Neural cell (in vitro differentiated cells): ENCODE measurements around the gene MYOCD. TPM values are rescaled to one million over a fixed set of nuclear protein-coding genes. Genes with fewer than 3 reads are reported as not detected.

Source experiments
- H2AFZ ChIP-seq: fragments of 200-600, 300-800 bp; sonication (generic), shearing (Covaris generic); 2 replicates; pipeline ENCODE4 v1.6.0; 2014; ENCODE audit warnings: low read depth, mild to moderate bottlenecking, antibody characterized with exemption, low read length, moderate library complexity
- H3F3A ChIP-seq: fragments of 200-600 bp; shearing (Covaris generic); 2 replicates; pipeline ENCODE4 v1.6.1; 2016; ENCODE audit warnings: mild to moderate bottlenecking, moderate library complexity, mixed read lengths, antibody characterized with exemption, low read length; ENCODE audit not compliant: insufficient read depth, poor library complexity, severe bottlenecking
- H3K27ac ChIP-seq: fragments of 200-600, 300-800 bp; sonication (generic), shearing (Covaris generic); 2 replicates; pipeline ENCODE4 v1.5.1; 2014; ENCODE audit warnings: mild to moderate bottlenecking, low read length, moderate library complexity
- H3K27me3 ChIP-seq: fragments of 300-800, 200-600 bp; sonication (generic), shearing (Covaris generic); 2 replicates; pipeline ENCODE4 v1.6.0; 2014; ENCODE audit warnings: mild to moderate bottlenecking, low read depth, low read length, moderate library complexity; ENCODE audit not compliant: insufficient read depth
- H3K36me3 ChIP-seq: fragments of 300-800, 200-600 bp; sonication (generic), shearing (Covaris generic); 2 replicates; pipeline ENCODE4 v1.5.1; 2014; ENCODE audit warnings: mild to moderate bottlenecking, antibody characterized with exemption, low read length, moderate library complexity; ENCODE audit not compliant: insufficient read depth
- H3K4me2 ChIP-seq: fragments of 300-800, 200-600 bp; sonication (generic), shearing (Covaris generic); 2 replicates; pipeline ENCODE4 v1.6.0; 2014; ENCODE audit warnings: mild to moderate bottlenecking, low read length
- H3K4me3 ChIP-seq: fragments of 300-800, 200-600 bp; sonication (generic), shearing (Covaris generic); 2 replicates; pipeline ENCODE4 v1.5.1; 2014; ENCODE audit warnings: mild to moderate bottlenecking, low read length, moderate library complexity
- H3K79me2 ChIP-seq: fragments of 200-600 bp; shearing (Covaris generic); replicated peaks from 2 replicates; pipeline ENCODE4 v1.6.0; 2014; ENCODE audit warnings: mild to moderate bottlenecking, low read length, moderate library complexity; ENCODE audit not compliant: insufficient read depth
- H3K9ac ChIP-seq: fragments of 300-800, 200-600 bp; sonication (generic), shearing (Covaris generic); 2 replicates; pipeline ENCODE4 v1.6.1; 2016; ENCODE audit warnings: mild to moderate bottlenecking, low read length, mixed read lengths
- H3K9me2 ChIP-seq: fragments of 200-600 bp; shearing (Covaris generic); 2 replicates; pipeline ENCODE4 v1.6.1; 2016; ENCODE audit warnings: mild to moderate bottlenecking, low read length, mixed read lengths; ENCODE audit not compliant: insufficient read depth
- H3K9me3 ChIP-seq: fragments of 200-600, 300-800 bp; sonication (generic), shearing (Covaris generic); 2 replicates; pipeline ENCODE4 v1.6.1; 2016; ENCODE audit warnings: mild to moderate bottlenecking, mixed run types, low read length, moderate library complexity, mixed read lengths
- H4K20me1 ChIP-seq: fragments of 200-600 bp; shearing (Covaris generic); 2 replicates; pipeline ENCODE4 v1.6.1; 2016; ENCODE audit warnings: mild to moderate bottlenecking, mixed run types; ENCODE audit not compliant: insufficient read depth
- EP300 ChIP-seq: fragments of 450-650 bp; conservative IDR thresholded peaks from 2 replicates; pipeline ENCODE4 v1.6.1; 2014; ENCODE audit warnings: antibody characterized with exemption, mild to moderate bottlenecking, moderate library complexity; ENCODE audit not compliant: poor library complexity, severe bottlenecking
- EZH2 ChIP-seq: fragments of 200-600, 300-800 bp; shearing (Covaris generic), sonication (generic); IDR thresholded peaks from 2 replicates; pipeline ENCODE4 v1.6.1; 2014; ENCODE audit warnings: antibody characterized with exemption, low read length, borderline replicate concordance, mild to moderate bottlenecking; ENCODE audit not compliant: insufficient read depth, poor library complexity, severe bottlenecking
- MXI1 ChIP-seq: fragments of 450-650 bp; conservative IDR thresholded peaks from 2 replicates; pipeline ENCODE4 v1.6.1; 2014; ENCODE audit warnings: antibody characterized with exemption, mild to moderate bottlenecking; ENCODE audit not compliant: poor library complexity, severe bottlenecking
- POLR2AphosphoS5 ChIP-seq: IDR thresholded peaks from 2 replicates; pipeline ENCODE4 v1.6.1; 2012
- RAD21 ChIP-seq: fragments of 450-650 bp; conservative IDR thresholded peaks from 2 replicates; pipeline ENCODE4 v1.6.1; 2014; ENCODE audit warnings: antibody characterized with exemption, mild to moderate bottlenecking, moderate library complexity
- REST ChIP-seq: IDR thresholded peaks from 2 replicates; pipeline ENCODE4 v1.6.1; 2012; ENCODE audit warnings: borderline replicate concordance
- SMC3 ChIP-seq: fragments of 450-650 bp; conservative IDR thresholded peaks from 2 replicates; pipeline ENCODE4 v1.6.1; 2014; ENCODE audit warnings: antibody characterized with exemption, mild to moderate bottlenecking, moderate library complexity; ENCODE audit not compliant: poor library complexity
- TAF1 ChIP-seq: IDR thresholded peaks from 2 replicates; pipeline ENCODE4 v1.6.1; 2012; ENCODE audit warnings: low read depth
- polyA plus RNA-seq: library from polyadenylated mRNA; depleted of rRNA; stranded (reverse); fragments of >200 nt; gene quantifications from 2 replicates; pipeline ENCODE4 v1.2.3, GENCODE V29; 2014
- TF ChIP-seq, protein P1 (sequence below): fragments of 450-650 bp; IDR thresholded peaks from 2 replicates; pipeline ENCODE4 v1.5.1; 2014; ENCODE audit warnings: antibody characterized with exemption, mild to moderate bottlenecking, moderate library complexity; ENCODE audit not compliant: poor library complexity, severe bottlenecking

MYOCD gene
- polyA plus RNA-seq, 1 donor from 2014 or later = not detected

DNA sequence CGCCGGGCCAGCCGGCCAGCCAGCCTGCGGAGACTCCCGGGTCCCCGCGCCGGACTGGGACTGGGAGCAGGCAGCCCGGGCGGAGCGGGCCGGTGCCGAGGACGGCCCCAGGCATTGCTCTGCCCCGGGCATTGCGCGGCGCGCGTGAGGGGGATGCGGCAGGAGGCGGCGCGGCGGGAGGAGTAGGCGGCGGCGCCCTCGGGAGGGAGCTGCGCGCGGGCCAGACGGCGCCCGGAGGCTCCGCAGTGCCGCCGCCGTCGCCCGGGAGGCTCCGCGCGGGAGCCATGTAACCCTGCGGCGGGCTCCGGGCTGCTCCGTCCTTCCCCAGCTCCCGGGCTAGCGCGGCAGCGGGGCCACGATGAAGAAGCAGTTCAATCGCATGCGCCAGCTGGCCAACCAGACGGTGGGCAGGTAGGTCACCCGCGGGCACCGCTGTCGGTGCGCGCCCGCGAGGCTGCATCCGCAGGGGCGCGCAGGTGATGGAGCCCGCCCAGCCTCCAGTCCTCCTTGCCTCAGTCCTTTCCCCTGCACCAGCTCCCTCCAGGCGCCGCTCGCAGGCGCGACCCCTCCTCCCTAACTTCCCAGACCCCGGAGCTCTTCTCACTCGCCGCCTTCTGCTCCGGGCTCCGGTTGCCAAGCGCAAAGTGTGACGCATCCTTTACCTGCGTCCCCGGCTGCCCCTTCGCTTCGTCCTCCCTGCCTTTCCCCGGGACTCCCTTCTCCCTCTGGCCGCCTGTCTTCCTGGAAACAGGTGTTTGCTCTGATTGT is 124.0 kb downstream of the MYOCD start, which contains the start of gene ARHGAP44:
Gene ARHGAP44, plus strand, starts transcription at position 18 of the 768 bp plus-strand sequence. Its CDS starts 341 bp downstream, at position 359.
- Histone ChIP-seq H3K27me3 (no peaks in the 10 kb centered on the region), H3K9ac (peak within 1 kb of the TSS; percentile 80), H3K27ac (peak within 1 kb of the TSS; percentile 72), H3K9me3 (no peaks in the 10 kb centered on the region), H4K20me1 (no peaks in the 10 kb centered on the region), H3K4me3 (peak within 1 kb of the TSS; percentile 95), H2AFZ (peak within 1 kb of the TSS; percentile 41), H3K79me2 (no peaks in the 10 kb centered on the region), H3K9me2 (no peaks in the 10 kb centered on the region), H3K36me3 (no peaks in the 10 kb centered on the region), H3K4me2 (peak within 1 kb of the TSS; percentile 65), H3F3A (no peaks in the 10 kb centered on the region)
- TF ChIP-seq TAF1 = peak; percentile 60
- peak; percentile 22 for TF ChIP-seq RAD21
- TF ChIP-seq EZH2 = no peak
- peak; percentile 74 for TF ChIP-seq MXI1
- peak; percentile 10 for TF ChIP-seq REST
- TF ChIP-seq POLR2AphosphoS5 = peak; percentile 64
- TF ChIP-seq, protein P1, sequence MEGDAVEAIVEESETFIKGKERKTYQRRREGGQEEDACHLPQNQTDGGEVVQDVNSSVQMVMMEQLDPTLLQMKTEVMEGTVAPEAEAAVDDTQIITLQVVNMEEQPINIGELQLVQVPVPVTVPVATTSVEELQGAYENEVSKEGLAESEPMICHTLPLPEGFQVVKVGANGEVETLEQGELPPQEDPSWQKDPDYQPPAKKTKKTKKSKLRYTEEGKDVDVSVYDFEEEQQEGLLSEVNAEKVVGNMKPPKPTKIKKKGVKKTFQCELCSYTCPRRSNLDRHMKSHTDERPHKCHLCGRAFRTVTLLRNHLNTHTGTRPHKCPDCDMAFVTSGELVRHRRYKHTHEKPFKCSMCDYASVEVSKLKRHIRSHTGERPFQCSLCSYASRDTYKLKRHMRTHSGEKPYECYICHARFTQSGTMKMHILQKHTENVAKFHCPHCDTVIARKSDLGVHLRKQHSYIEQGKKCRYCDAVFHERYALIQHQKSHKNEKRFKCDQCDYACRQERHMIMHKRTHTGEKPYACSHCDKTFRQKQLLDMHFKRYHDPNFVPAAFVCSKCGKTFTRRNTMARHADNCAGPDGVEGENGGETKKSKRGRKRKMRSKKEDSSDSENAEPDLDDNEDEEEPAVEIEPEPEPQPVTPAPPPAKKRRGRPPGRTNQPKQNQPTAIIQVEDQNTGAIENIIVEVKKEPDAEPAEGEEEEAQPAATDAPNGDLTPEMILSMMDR = peak; percentile 52
- peak; percentile 38 for TF ChIP-seq EP300
- peak; percentile 33 for TF ChIP-seq SMC3

DNA sequence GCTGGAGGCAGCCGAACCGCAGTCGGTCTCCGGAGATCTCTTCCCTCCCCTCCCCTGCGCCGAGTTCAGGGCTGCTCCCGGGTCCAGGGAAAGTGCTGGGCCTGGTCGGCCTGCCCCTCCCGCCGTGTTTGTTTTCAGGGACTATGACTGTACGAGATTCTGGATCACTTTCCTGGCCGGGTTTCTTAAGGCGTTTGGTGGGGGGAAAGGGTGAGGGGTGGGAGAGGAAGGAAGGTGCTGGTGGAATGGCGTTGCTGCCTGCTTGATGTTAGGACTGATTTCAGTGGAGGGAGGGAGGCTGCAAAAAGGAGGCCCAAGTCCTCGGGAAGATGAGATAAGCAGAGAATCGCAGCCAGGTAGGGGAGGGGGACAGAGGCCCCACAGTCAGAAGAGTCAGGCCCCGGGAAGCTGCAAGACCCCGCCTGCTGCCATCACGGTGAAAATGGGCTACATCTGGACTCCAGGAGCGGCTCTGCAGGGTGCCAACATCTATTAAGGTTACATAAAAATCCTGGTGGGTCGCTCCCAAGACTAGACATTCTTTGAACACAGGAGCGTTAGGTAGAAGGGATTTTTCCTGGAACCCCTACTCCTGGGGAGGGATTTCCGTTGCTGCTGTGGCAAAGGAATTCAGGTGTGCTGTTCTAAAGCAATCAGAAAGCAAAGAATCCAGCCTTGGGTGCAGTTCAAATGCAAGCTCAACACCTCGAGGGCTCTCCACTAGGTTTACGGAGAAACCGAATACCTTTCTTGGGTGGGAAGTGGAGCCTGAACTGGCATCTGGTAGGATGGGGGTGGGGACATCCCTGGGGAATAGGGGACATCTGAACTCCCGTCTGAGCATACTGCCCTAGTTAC is 124.8 kb downstream of the MYOCD start:
- no peaks in the 10 kb centered on the region for H3F3A ChIP-seq
- H3K4me3 ChIP-seq = peak overlapping the region; percentile 95
- H3K9me2 ChIP-seq = no peaks in the 10 kb centered on the region
- peak overlapping the region; percentile 41 for H2AFZ ChIP-seq
- H3K4me2 ChIP-seq = peak overlapping the region; percentile 56
- H3K9ac ChIP-seq = peak overlapping the region; percentile 80
- TF ChIP-seq EP300 = no peak
- TF ChIP-seq TAF1 = no peak
- TF ChIP-seq SMC3 = no peak
- no peak for TF ChIP-seq REST
- TF ChIP-seq RAD21 = no peak
- TF ChIP-seq EZH2 = no peak
- TF ChIP-seq, protein P1 = no peak
- H3K9me3 ChIP-seq = no peaks in the 10 kb centered on the region
- H3K36me3 ChIP-seq = no peaks in the 10 kb centered on the region
- H4K20me1 ChIP-seq = no peaks in the 10 kb centered on the region
- H3K27me3 ChIP-seq = no peaks in the 10 kb centered on the region
- no peaks in the 10 kb centered on the region for H3K79me2 ChIP-seq
- peak overlapping the region; percentile 72 for H3K27ac ChIP-seq
